Aorta (tissue), 5 donors: ENCODE measurements around the gene STK39. TPM values are rescaled to one million over a fixed set of nuclear protein-coding genes. Genes with fewer than 3 reads are reported as not detected.

ENCODE experiments used
- ATAC-seq: fragments of 200-7000 bp; cut with Tn5 transposase; one replicate; pipeline ENCODE4 v1.9.1; 2022; ENCODE audit warnings: moderate library complexity; ENCODE audit not compliant: low FRiP score
- DNase-seq, 2 donors: peaks; one replicate each; pipeline ENCODE4 v3.0.0-alpha.2; 2020
- H3K27ac ChIP-seq, 2 donors: one replicate each; pipeline ENCODE4 v1.5.1; 2013; ENCODE audit warnings: low read length in 2 of 2, mild to moderate bottlenecking in 2 of 2, moderate library complexity in 2 of 2, control low read depth in 1 of 2, inconsistent platforms in 1 of 2, low read depth in 1 of 2
- H3K27me3 ChIP-seq, 2 donors: one replicate each; pipeline ENCODE4 v1.6.1; 2013; ENCODE audit warnings: control low read depth in 1 of 2, low read length in 1 of 2, mild to moderate bottlenecking in 1 of 2, moderate library complexity in 1 of 2; ENCODE audit not compliant: insufficient read depth in 2 of 2, control insufficient read depth in 1 of 2
- H3K36me3 ChIP-seq, 2 donors: one replicate each; pipeline ENCODE4 v1.6.1; 2013; ENCODE audit warnings: control low read depth in 1 of 2, low read length in 1 of 2, mild to moderate bottlenecking in 1 of 2; ENCODE audit not compliant: insufficient read depth in 2 of 2, control insufficient read depth in 1 of 2
- H3K4me1 ChIP-seq, 2 donors: one replicate each; pipeline ENCODE4 v1.6.1; 2013; ENCODE audit warnings: low read length in 2 of 2, control low read depth in 1 of 2, mild to moderate bottlenecking in 1 of 2, moderate library complexity in 1 of 2; ENCODE audit not compliant: insufficient read depth in 2 of 2, control insufficient read depth in 1 of 2
- H3K4me3 ChIP-seq, 2 donors: one replicate each; pipeline ENCODE4 v1.5.1; 2013; ENCODE audit warnings: low read length in 2 of 2, control low read depth in 1 of 2, mild to moderate bottlenecking in 1 of 2
- H3K9me3 ChIP-seq: one replicate; pipeline ENCODE4 v1.6.1; 2013; ENCODE audit warnings: mild to moderate bottlenecking, low read length; ENCODE audit not compliant: control insufficient read depth
- WGBS, 2 donors: extraction: QIAGEN DNeasy Blood & Tissue Kit; methylation state at CpG; one replicate each; pipeline ENCODE4 v1.1.7; 2013; 5-methylcytosine and 5-hydroxymethylcytosine counted together
- intact Hi-C, 2 donors: fragments of 100-400 bp; cut with DNase I; formaldehyde crosslinking; loops; one replicate each; pipeline versions ENCODE4 v1.14.2 to v1.15.0; 2022
- polyA plus RNA-seq, 2 donors: library from polyadenylated mRNA; stranded (reverse); fragments of 200-250 nt; gene quantifications; one replicate each; pipeline ENCODE4 v1.2.3, GENCODE V29; 2013
- total RNA-seq, 2 donors: library from RNA; stranded (reverse); fragmentation: NEBNext Ultra II Directional; extraction: Animal tissue kit (Norgen Biotek cat#: 25700); gene quantifications; one replicate each; pipeline ENCODE4 v1.2.1, GENCODE V29; 2021
- donor health status: healthy with polysubstance abuse.
- donor health status: Bipolar disorder and iron deficiency.
- donor health status: DM: no; HTN: no; CAD: no.
- donor health status: DM: no; HTN: no; CAD: no.
- donor health status: DM: yes; HTN: yes; CAD: no.

The STK39 gene
- total and polyA plus RNA-seq, 4 donors = 7.1 to 17.7 (median 14.4) TPM

GRCh38 chr2:168156661-168157060 is 90.7 kb downstream of the STK39 start:
- Histone ChIP-seq H3K9me3 (no peaks in the 10 kb centered on the region), H3K4me3 (no peak overlapping the region), H3K36me3 (peaks cover 0 to 3% of the 10 kb centered on the region in 2 donors), H3K4me1 (peaks cover 0 to 3% of the 10 kb centered on the region in 2 donors), H3K27me3 (no peaks in the 10 kb centered on the region), H3K27ac (no peak overlapping the region)
- DNase-seq (no peak), ATAC-seq (peak; percentile 36)
- 8 to 13% methylated on average over 5 of the region's 5 CpGs for WGBS, 2 donors
- intact Hi-C loops = no loop called here

- ATAC-seq (no peak), DNase-seq (no peak)
- H3K27ac ChIP-seq = no peak overlapping the region
- WGBS, 2 donors = 90 to 93% methylated on average over 2 of the region's 2 CpGs
- intact Hi-C loops = no loop called here
- H3K36me3 ChIP-seq = peaks cover 0 to 3% of the 10 kb centered on the region in 2 donors
- H3K9me3 ChIP-seq = no peaks in the 10 kb centered on the region
- peaks cover 0 to 3% of the 10 kb centered on the region in 2 donors for H3K4me1 ChIP-seq
- no peak overlapping the region for H3K4me3 ChIP-seq
- H3K27me3 ChIP-seq = no peaks in the 10 kb centered on the region
Observed at GRCh38 chr2:168155680-168156079, 91.7 kb downstream of the STK39 start.

GRCh38 chr2:168155046-168155445 is 92.3 kb downstream of the STK39 start:
- no peaks in the 10 kb centered on the region for H3K27me3 ChIP-seq
- ATAC-seq (no peak), DNase-seq (no peak)
- H3K27ac ChIP-seq = no peak overlapping the region
- intact Hi-C loops = no loop called here
- 63 to 66% methylated on average over 3 of the region's 3 CpGs for WGBS, 2 donors
- H3K4me1 ChIP-seq = peaks cover 0 to 3% of the 10 kb centered on the region in 2 donors
- no peak overlapping the region for H3K4me3 ChIP-seq
- H3K36me3 ChIP-seq = peaks cover 0 to 3% of the 10 kb centered on the region in 2 donors
- H3K9me3 ChIP-seq = no peaks in the 10 kb centered on the region

- Histone ChIP-seq H3K36me3 (no peaks in the 10 kb centered on the region), H3K4me1 (peaks cover 0 to 3% of the 10 kb centered on the region in 2 donors), H3K27me3 (no peaks in the 10 kb centered on the region), H3K4me3 (no peak overlapping the region), H3K9me3 (no peaks in the 10 kb centered on the region), H3K27ac (no peak overlapping the region)
- 98 to 100% methylated on average over 2 of the region's 2 CpGs for WGBS, 2 donors
- ATAC-seq = no peak
- intact Hi-C loops = no loop called here
- no peak for DNase-seq
Observed at GRCh38 chr2:168152902-168153530, 94.4 kb downstream of the STK39 start.

- intact Hi-C loops = no loop called here
- DNase-seq = no peak
- 88 to 91% methylated on average over 6 of the region's 6 CpGs for WGBS, 2 donors
- no peaks in the 10 kb centered on the region for H3K4me1 ChIP-seq
- no peak overlapping the region for H3K4me3 ChIP-seq
- H3K36me3 ChIP-seq = no peaks in the 10 kb centered on the region
- no peak overlapping the region for H3K27ac ChIP-seq
- H3K27me3 ChIP-seq = no peaks in the 10 kb centered on the region
- no peaks in the 10 kb centered on the region for H3K9me3 ChIP-seq
- ATAC-seq = no peak
Observed at GRCh38 chr2:168149986-168150385, 97.4 kb downstream of the STK39 start.

GRCh38 chr2:168149150-168149974 is 98.0 kb downstream of the STK39 start:
- Histone ChIP-seq H3K36me3 (no peaks in the 10 kb centered on the region), H3K4me3 (no peak overlapping the region), H3K9me3 (no peaks in the 10 kb centered on the region), H3K27ac (no peak overlapping the region), H3K27me3 (no peaks in the 10 kb centered on the region), H3K4me1 (no peaks in the 10 kb centered on the region)
- ATAC-seq = no peak
- 78 to 81% methylated on average over 5 of the region's 5 CpGs for WGBS, 2 donors
- intact Hi-C loops = no loop called here
- no peak for DNase-seq

- H3K4me3 ChIP-seq = no peak overlapping the region
- no peak overlapping the region for H3K27ac ChIP-seq
- DNase-seq (no peak), ATAC-seq (no peak)
- no peaks in the 10 kb centered on the region for H3K9me3 ChIP-seq
- no peaks in the 10 kb centered on the region for H3K4me1 ChIP-seq
- H3K27me3 ChIP-seq = no peaks in the 10 kb centered on the region
- intact Hi-C loops = no loop called here
- WGBS, 2 donors = 56 to 66% methylated on average over 8 of the region's 8 CpGs
- H3K36me3 ChIP-seq = no peaks in the 10 kb centered on the region
Observed at GRCh38 chr2:168147830-168148794, 99.3 kb downstream of the STK39 start.

GRCh38 chr2:168146892-168147810 is 100.2 kb downstream of the STK39 start:
- Histone ChIP-seq H3K27me3 (no peaks in the 10 kb centered on the region), H3K27ac (no peak overlapping the region), H3K36me3 (no peaks in the 10 kb centered on the region), H3K9me3 (no peaks in the 10 kb centered on the region), H3K4me1 (no peaks in the 10 kb centered on the region), H3K4me3 (no peak overlapping the region)
- ATAC-seq (no peak), DNase-seq (no peak)
- WGBS, 2 donors = 73 to 74% methylated on average over 9 of the region's 9 CpGs
- intact Hi-C loops = no loop called here
